GM19395 (cell line): Measurements from ENCODE around the gene CAPN10.

Source experiments
- ATAC-seq: cut with Tn5 transposase; IDR thresholded peaks from one replicate; pipeline ENCODE4 v1.9.1; 2021; ENCODE audit warnings: mild to moderate bottlenecking, moderate library complexity; ENCODE audit not compliant: unreplicated experiment

CAPN10 gene

DNA sequence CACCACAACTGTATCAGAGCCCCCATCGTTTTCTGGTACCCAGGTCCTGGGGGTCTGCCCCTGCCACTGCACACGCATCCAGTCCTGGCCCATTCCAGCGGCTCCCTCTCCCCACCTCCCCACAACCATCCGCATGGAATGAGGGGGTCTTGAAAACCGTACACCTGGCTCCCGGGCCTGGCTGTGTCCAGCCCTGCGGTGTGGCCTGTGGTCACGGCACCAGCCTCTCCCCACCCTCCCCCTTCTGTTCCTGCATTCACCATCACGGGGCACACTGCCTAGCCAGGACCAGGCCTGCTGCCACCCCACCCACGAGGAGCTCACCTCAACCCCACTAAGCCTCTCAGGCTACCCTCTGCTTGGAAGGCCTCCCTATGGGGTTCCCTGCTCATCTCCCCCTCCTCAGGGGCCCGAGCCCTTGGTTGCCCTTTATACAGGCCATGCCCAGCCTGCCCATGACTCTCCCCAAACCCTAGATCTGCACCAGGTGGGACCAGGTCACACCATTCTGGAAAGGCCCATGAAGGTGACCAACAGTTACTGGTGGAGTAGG is 50.1 kb downstream of the CAPN10 start:
- no peak for ATAC-seq

DNA sequence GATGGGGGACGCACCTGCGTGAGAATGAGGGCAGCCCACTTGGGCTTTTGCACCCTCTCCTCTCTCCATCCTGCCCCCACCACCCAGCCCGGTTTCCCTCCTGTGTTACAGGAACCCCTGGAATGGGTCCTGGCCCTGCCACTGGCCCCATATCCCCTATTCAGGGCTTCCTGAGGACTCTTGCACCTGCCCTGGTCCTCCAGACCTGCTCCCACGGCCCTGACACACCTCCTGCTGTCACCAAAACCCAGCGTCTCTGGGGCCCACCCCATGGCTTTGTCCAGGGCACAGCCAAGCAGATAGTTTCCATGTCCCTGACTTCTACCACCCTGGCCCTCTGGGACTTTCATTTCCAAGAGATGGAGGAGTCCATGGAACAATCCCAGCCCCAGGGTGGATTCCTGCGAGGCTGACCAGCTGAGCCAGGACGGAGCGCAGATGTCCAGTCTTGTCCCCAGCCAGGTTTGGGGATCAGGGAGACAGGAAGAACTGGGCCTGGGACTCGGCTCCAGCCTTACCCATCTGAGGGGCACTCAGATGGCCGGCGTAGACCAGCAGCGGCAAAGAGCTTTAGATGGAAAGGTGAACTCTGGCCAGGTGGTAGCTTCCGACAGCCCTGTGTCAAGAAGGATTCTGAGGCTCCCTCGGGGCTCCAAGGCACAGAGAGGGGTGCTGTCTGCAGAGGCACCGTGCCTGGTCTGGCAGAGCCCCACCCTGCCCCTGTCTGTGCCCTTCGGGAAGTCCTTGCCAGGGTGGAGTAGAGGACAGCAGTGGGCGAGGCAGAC is 50.8 kb downstream of the CAPN10 start:
- ATAC-seq = no peak

DNA sequence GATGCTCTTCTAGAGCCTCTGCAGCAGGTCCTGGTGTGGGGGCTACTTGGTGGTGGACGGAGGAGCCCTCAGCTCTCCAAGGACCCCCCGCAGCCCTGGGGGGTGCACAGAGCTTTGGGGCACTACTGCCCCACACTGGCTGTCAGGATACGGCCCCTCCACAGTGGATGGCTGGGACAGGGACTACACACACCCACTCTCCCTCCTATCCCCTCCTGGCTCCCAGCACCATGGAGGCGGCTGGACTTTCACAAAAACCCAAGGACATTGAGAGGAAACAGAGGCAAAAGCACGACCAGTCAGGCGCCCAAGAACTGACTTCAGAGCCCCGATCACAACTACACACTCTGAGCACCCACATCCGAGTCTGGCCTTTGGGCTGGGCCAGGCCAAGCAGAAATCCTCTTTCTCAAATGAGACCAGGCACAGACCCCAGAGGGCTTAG is 51.4 kb downstream of the CAPN10 start:
- ATAC-seq = no peak

DNA sequence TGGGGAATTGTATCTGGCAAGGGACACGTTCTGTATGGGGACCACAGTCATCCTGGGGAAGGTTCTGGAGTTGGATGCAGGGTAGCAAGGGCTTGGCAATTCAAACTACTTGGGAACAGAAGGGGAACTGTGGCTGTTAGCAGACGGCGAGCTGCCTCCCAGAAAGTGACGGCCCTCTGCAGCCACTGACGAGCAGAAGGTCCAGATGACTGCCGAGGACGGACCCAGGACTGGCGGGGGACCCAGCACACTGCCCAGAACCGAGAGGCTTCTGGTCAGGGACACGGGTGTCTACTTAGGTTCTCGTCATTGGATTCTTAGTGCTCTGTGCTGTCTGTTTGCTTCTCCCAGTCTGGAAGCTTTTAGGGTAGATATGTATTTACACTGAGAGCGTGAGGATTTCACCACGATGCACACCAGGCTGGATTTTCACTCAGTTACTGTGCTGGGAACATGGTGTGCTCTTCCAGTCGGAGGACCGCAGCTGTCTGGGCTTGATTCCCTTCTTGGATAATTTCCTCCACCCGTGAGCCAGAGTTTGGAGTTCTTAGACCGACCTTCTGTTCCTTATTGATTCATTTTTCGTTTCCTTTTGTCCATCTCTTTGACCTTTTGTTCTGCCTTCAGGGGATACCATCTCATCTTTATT is 52.1 kb downstream of the CAPN10 start:
- ATAC-seq = no peak

DNA sequence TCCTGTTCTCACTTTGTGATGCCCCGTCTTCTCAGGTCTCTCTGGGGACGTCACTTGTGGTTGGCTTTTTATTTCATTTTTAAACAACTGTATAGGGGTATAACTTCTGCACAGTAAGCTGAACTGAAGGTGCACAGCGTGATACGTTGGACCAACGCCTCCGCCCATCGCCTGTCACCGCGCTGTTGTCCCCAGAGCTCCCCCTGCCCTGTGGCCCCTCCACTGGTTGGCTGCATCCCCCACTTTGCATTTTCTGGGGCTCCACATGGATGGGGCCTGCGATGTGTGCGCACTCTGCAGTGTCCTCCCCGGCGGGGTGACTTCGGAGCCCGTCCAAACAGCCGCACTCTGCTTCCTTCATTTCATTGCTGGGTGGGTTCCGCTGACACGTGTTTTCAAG is 53.0 kb downstream of the CAPN10 start:
- ATAC-seq = no peak

DNA sequence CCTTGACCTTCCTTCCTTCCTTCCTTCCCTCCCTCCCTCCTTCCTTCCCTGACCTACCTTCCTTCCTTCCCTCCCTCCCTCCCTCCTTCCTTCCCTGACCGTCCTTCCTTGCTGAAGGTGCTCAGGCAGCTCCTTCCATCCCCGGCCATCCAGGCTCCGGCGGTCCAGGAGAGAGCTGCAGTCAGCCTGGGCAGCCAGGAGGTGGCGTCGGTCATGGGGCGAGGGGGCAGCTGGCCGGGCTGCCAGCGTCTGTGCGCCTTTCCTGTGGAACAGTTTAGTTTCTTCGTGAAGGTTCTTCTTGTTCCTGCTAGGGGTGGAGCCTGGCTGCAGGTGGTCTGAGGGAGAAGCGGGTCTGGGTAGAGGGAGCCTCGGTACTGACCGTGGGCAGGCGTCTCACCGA is 54.4 kb downstream of the CAPN10 start:
- no peak for ATAC-seq

DNA sequence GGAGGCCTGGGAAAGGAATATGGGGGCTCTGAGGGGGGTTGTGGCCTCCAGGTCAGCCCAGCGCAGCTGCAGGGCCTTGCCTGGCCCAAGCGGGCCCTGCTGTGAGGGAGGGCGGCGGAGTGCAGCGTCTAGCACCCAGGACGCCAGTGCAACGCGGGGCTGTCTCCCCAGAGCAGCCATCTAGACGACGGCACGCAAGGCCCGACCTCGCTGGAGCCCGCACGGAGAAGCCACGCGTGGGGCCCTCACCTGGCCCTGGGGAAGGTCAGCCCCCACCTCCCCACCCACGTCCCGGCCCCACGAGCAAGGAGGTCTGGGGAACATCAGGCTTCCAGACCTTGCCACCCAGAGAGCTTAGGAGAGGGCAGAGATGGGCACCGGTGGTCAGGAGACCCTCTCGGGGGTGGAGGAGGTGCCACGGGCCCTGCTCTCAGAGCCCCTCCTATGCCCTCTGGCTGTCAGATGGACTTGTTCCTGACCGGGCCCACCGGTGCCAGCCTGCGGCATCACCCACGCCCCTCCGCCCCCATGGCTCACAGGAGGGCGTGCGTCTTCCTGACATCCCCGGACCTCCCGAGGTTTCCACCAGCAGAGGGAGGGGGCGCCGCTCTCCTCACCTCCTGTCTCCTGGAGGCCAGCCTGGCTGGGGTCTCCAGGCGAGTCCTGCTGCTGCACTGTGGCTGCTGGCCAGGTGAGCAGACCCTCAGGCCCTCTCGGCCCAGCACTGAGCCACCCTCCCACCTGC is 55.7 kb downstream of the CAPN10 start:
- no peak for ATAC-seq

DNA sequence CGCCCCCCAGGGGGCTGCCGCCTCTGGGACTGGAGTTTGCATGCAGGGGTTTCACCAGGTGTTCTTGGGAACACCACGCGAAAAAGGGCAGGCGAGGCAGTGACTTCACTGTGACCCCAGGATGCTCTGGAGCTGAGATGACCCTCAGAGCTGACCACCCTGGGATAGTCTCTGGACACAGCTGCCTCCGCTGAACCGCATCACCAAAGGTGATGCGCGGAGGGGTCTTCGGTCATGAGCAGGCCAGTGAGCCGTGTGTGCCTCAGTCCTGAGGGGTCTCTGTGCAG is 56.2 kb downstream of the CAPN10 start:
- ATAC-seq = no peak

DNA sequence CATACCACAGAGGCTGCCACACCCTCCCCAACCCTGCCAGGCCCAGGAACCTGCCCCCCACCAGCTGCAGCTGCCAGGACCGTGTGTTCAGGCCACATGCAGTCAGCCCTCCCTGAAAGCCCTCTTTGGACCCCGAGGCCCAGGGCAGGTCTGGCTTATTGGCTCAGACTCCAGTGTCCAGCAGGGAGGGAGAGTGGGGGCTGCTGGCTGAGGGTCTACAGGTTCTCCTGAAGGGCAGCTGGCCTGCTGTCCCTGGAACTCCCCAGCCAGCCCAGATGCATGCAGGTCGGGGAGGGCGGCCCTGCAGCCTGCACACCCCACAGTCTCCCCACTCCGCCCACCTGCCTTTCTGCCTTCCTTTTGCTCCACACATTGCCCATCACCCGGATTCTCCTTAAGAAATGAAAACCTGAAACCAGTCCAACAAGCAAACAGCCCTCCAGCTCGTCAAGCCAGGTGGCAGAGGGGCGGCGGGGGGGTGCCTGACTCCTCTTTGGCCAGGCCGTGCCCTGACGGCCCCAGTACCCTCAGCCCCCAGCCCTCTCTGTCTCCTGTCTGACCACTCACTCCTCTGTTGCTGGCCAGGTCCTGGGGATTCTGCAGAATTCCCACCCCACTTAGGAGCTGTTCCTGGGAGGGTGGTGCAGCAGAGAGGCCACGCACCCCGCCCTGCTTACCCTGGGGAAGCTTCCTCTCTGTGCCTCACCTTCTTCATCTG is 56.7 kb downstream of the CAPN10 start:
- no peak for ATAC-seq

DNA sequence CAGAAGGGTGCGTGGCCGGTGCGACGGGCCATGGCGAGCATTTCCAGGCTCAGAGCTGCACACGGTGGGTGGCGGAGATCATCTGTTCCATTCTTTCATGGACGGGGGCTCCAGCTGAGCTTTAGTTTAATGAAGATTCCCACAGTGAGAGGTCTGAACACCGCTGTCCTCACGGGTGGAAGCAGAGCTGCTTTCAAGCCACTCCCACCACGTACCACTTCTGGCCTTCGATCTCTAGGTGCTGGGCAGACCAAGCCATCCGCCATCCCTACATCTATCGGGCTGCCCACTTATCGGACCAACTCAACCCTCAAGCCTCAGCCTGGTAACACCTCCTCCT is 57.2 kb downstream of the CAPN10 start:
- ATAC-seq = no peak

DNA sequence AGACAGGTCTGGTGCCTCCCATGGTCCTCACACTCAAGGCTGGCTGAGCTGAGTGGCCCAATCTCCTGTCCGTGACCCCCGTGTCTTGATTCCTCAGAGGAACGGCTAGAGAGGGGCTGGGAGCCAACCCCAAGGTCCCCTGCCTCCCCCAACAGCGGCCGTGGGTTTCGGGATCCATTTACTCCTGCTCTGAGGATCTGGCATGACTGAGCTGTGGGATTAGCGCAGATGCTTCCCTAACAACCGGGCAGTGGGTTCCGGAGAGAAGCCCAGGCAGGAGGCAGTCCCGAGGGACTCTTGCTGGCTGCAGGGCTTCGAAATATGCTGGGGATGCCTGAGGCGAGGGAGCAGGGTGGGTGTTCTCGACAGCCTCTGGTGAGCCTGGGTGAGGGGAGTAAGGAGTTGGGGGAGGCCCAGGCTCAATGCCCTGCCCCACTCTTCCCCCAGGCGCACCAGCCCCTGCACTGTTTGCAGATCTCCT is 57.7 kb downstream of the CAPN10 start:
- no peak for ATAC-seq

DNA sequence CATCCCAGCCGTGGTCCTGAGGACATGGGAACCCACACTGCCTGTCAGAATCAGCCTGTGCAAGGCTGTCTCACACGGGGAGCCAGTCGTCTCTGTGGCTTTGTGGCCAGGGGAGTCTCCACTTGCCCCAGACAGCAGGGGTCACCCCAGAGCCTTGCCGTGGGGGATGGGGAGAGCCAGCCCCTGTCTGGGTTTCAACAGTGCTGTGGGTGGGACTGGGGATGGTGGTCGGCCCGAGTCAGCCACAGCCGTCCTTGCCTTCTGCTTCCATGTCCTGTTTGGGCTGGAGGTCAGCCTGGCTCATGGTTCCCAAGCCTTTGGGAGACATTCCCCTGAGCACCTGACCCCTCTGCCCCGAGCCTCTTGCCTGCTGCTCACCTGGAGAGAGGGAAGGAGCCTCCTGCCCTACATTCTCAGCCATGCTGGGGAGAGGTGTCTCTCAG is 58.3 kb downstream of the CAPN10 start:
- ATAC-seq = no peak

DNA sequence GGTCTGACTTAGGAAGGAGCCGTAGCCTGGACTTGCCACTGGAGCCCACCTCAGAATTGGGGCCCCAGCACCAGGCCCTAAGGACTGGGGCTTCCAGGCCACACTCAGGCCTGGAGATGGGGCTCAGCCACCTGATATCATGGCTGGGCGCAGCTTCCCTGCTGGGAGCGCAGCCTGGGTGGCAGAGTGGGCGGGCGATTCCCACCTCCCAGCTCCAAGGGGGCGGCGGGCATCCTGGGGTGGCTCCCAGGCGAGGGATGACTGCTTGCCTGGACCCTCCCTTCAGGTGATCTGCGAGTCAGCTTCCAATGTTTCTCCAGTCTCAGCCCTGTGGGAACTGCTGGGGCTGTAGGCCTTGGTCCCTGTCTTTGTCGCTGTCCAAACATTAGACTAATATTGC is 58.8 kb downstream of the CAPN10 start:
- no peak for ATAC-seq

DNA sequence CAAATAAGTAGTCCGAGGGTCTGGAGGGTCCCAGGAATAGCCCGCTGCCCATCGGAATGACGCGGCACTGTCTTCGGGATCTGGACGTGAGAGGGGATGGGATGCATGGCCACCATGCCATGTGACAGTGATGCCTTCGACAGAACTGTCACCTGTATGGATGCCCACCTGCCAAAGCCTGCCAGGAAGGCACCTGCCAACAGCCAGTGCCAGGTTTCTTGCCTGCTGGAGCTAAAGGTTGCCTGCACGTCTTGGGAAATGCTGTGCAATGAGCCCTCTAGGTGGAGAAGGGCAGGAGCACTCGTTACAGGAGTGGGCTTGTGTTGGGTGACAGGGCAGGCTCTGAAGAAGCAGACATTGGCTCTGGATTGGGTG is 59.3 kb downstream of the CAPN10 start:
- no peak for ATAC-seq

DNA sequence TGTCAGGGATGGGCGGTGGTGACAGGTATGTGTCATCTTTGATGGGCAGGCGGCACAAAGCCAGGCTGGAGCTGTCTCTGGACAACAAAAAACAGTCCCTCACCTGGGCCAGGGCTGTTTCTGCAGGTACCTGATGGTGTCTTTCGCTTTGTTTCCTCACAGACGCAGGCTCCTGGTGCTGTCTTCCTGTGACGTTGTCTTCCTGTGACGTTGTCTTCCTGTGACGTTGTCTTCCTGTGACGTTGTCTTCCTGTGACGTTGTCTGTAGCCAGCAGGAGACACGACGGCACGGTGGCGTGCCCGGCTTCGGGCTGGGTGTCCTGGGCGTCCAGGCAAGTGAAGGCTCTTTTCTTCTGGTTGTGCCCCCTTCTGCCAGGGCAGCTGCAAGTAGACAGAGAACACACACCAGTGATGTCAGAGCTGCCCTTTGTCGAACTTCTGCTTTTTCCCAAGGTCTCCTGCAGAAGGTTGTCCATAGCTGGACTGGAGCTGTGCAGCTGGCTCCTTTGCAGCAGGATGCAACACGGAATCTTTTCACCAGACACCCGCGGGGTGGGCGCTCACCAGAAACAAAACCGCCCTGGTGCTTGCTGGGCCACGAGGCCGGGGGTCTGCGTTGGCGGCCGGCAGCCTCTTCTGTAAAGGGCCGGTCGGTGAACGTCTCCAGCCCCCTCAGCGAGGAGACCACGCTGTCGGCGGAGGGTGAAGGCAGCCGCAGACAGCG is 59.8 kb downstream of the CAPN10 start:
- ATAC-seq = no peak

DNA sequence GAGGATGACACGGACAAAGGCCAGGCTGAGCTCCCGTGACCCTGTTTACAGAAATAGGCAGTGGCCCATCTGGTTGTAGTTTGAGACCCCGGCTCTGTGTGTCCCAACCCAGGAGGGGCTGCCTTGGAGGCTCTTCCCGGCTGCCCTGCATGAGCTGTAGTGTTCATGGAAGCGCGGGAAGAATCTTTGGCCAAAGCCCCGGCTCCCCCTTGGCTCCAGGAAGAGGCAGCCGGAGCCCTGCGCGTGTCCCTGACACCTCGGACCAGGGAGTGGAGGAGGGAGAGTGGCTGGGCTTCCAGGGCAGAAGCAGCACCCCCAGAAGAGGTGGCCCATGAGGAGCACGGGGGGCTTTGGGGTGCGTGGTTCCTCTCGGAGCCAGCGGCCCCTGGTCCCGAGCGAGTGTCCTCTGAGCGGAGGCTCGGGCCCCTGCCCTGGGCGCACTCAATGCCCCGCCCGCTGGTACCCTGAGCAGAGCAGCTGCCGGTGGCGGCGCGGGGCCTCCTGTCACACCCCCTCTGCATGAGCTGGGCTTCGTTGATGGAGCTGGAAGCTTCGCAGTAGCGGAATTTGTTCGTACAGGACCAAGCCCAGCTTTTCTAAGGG is 60.5 kb downstream of the CAPN10 start:
- ATAC-seq = no peak

DNA sequence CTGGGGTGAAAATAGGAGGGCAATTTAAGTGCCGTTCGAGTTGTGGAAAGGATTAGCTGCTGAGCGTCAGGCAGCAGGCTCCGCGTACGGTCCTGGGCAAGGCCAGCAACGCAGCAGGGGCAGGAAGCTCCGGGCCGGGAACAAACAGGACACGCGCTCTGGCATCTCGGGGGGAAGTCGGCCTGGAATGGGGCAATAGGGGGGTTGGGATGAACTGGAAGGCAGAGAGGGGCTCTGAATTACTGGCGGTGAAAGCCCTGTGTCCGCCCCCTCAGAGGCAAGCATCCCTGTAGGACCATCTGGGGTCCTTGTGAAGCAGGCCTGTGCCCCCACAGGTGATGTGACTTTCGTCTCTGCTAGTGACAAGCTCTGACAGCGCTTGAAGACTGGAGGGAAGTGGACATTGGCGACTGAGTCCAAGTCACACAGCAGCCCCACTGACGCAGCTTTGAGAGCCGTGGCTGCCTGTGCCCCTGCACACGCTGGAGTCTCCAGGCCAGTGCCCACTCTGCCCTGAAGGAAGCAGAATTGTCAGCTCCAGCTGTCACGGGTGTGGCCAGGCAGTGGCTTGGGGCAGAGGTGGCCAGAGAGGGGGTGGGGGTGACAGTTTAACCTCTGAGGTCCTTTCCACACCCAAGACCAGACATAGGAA is 61.1 kb downstream of the CAPN10 start:
- ATAC-seq = no peak

DNA sequence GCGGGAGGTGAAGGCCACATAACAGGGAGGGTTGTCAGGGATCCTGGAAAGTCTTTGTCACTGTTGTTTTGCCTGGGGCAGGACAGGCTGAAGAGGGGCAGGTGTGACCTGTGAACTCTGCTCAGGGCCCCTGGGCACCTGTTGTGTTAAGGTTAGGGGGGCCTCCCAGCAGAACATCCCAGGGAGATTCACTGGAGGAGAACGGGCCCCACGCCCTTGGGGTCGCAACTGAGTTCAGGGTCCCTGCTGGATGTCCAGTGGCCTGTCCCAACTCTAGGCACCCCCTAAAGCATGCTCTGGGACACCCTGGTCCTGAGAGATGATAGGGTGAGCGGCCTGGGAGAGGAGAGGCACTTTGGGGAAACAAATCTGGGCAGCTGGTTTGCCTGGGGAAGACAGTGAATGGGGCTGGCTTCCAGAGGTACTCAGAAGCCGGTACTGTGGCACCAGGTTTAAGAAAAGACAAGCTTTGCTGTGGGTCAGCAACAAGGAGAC is 61.7 kb downstream of the CAPN10 start:
- no peak for ATAC-seq
